Effector memory CD8-positive, alpha-beta T cell (primary cell): ENCODE data around the gene TSC2.
A peak's percentile ranks its signal among the peaks of the same experiment; 100 is the strongest.
"Not testable (repeated sequence)": the region's sequence is repeated elsewhere in the genome, so short reads cannot be mapped to it uniquely, and the experiment has no call there.

Source experiments
- ATAC-seq: fragments of 150-1000 bp; cut with Tn5 transposase; replicated peaks from 2 replicates; pipeline ENCODE4 v1.10.0; 2021; ENCODE audit warnings: mild to moderate bottlenecking, moderate library complexity
- DNase-seq, 3 experiments: peaks; one replicate each; pipeline ENCODE4 v3.0.0; 2021
- H3K27ac Mint-ChIP-seq, 2 donors: one replicate each; pipeline ENCODE4 v1.8.0; 2022; ENCODE audit warnings: mild to moderate bottlenecking in 2 of 2, mixed read lengths in 2 of 2, moderate library complexity in 2 of 2
- H3K27me3 Mint-ChIP-seq, 2 donors: one replicate each; pipeline ENCODE4 v1.8.0; 2022; ENCODE audit warnings: mixed read lengths in 2 of 2
- H3K36me3 Mint-ChIP-seq: one replicate; pipeline ENCODE4 v1.8.0; 2022; ENCODE audit warnings: mild to moderate bottlenecking, moderate library complexity, mixed read lengths; ENCODE audit not compliant: insufficient read depth
- H3K4me1 Mint-ChIP-seq, 2 donors: one replicate each; pipeline ENCODE4 v1.8.0; 2022; ENCODE audit warnings: low read depth in 2 of 2, mixed read lengths in 2 of 2
- H3K4me3 Mint-ChIP-seq, 2 donors: one replicate each; pipeline ENCODE4 v1.8.0; 2022; ENCODE audit warnings: mild to moderate bottlenecking in 2 of 2, mixed read lengths in 2 of 2, moderate library complexity in 2 of 2
- H3K9me3 Mint-ChIP-seq, 2 donors: one replicate each; pipeline ENCODE4 v1.8.0; 2022; ENCODE audit warnings: mixed read lengths in 2 of 2

Gene TSC2

DNA sequence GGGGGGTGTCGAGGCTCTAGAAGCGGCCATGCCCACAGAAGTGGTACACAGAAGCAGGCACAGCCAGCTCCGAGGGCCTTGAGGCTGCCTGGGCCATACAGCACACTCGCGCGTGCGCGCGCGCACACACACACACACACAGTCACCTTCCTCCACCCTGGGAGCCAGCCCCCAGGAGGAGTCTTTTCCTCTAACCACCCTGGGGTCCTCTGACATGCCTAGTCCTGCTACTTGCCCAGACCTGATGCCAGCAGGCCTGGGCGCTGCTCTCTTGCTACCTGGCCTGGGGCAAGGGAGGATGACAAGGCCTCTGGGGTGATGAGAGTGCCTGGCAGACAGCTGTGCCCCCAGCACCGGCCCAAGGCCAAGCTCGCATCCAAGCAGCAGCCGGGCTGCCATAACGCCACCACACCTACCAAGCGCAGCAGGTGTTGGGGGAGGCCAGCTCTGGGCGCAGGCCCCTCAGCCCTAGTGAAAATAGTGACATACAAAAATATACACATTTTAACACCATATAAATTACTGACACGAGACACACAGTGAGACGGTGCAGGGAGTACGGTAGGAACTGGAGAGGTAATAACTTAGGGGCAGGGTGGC lies 41.1 kb downstream of the TSC2 start:
- peaks cover 11% of the 10 kb centered on the region for H3K36me3 Mint-ChIP-seq
- no peaks in the 10 kb centered on the region for H3K27me3 Mint-ChIP-seq
- peak overlapping the region in 1 of 2 donors; percentile 38 for H3K27ac Mint-ChIP-seq
- DNase-seq, result no peak
- H3K4me1 Mint-ChIP-seq, result no peaks in the 10 kb centered on the region
- ATAC-seq, result no peak
- H3K9me3 Mint-ChIP-seq, result no peaks in the 10 kb centered on the region
- H3K4me3 Mint-ChIP-seq, result no peak overlapping the region

- Mint-ChIP-seq H3K9me3 (no peaks in the 10 kb centered on the region), H3K4me1 (no peaks in the 10 kb centered on the region), H3K27ac (no peak overlapping the region), H3K36me3 (peaks cover 6% of the 10 kb centered on the region), H3K4me3 (peak overlapping the region in 1 of 2 donors; percentile 12), H3K27me3 (no peaks in the 10 kb centered on the region)
- ATAC-seq (no peak), DNase-seq (no peak)
These were observed 42.1 kb downstream of the TSC2 start for GRCh38 chr16:2089706-2090480.

DNA sequence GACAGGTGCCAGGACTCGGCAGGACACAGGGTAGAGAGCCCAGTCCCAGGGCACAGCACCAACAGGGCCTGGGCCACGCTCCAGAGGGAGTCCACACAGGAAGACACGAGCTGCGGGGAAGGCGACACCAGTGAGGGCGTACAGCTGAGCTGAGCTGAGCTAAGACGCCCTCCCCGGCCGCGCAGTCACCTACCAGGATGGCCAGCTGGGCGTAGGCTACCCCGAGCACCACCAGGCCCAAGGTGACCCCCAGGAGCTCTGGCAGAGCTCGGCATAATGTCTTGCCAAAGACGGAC lies 42.6 kb downstream of the TSC2 start:
- no peak for DNase-seq
- Mint-ChIP-seq H3K36me3 (peaks cover 10% of the 10 kb centered on the region), H3K4me3 (no peak overlapping the region), H3K9me3 (no peaks in the 10 kb centered on the region), H3K27me3 (no peaks in the 10 kb centered on the region), H3K27ac (no peak overlapping the region), H3K4me1 (no peaks in the 10 kb centered on the region)
- ATAC-seq, result no peak

DNA sequence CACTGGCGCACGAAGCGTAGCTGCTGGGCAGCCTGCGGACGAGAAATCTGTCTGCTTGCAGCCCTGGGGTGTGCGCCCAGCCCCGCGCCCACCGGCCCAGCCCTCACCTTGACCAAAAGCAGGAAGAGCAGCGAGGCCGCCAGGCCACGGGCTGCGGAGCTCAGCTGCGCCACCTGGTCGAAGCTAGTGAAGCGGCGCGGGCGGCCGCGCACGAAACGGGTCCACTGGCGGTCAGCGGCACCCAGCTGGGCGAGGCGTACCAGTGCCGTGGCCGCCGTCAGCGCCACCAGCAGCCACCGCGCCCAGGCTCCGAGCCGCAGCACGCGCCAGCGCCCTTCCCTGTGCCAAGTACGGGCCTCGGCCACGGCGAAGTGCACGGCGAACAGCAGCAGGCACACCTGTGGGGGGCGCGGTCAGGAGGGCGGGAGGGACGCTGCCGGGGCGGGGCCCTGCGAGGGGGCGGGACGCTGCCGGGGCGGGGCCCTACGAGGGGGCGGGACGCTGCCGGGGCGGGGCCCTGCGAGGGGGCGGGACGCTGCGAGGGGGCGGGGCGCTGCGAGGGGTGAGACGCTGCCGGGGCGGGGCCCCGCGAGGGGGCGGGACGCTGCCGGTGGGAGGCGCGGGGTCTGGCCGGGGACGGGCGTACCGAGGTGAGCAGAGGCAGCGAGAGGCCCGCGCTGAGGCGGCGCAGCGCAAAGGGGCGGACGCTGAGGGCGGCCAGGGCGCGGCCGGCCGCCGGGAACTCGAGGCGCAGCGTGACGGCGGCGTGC lies 43.2 kb downstream of the TSC2 start:
- peaks cover 10% of the 10 kb centered on the region for H3K36me3 Mint-ChIP-seq
- DNase-seq (peak in 2 of 3 experiments; percentile 62 to 69), ATAC-seq (peak; percentile 87)
- H3K4me1 Mint-ChIP-seq, result no peaks in the 10 kb centered on the region
- no peaks in the 10 kb centered on the region for H3K9me3 Mint-ChIP-seq
- no peaks in the 10 kb centered on the region for H3K27me3 Mint-ChIP-seq
- no peak overlapping the region for H3K4me3 Mint-ChIP-seq
- H3K27ac Mint-ChIP-seq, result no peak overlapping the region

- Mint-ChIP-seq H3K4me1 (no peaks in the 10 kb centered on the region), H3K36me3 (peaks cover 10% of the 10 kb centered on the region)
These were observed 43.9 kb downstream of the TSC2 start for GRCh38 chr16:2091547-2092255.

DNA sequence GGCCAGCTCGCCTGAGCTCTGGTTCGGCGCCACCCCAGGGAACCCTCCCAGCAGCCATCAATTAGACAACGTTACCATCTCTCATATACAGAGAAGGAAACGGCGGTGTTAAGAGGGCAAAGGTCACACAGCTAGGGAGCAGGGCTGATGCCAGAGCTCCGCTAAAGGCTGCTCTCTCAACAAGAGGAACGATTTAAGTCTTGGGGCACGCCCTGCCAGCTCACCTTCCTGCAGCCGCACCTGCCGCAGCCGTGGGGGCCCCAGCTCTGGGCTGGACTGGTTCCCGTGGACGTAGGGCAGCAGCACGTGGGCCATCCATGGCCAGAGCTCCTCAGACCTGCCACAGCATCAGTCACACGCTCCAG lies 44.5 kb downstream of the TSC2 start:
- H3K27me3 Mint-ChIP-seq, result no peaks in the 10 kb centered on the region
- DNase-seq (no peak), ATAC-seq (no peak)
- H3K27ac Mint-ChIP-seq, result no peak overlapping the region
- peaks cover 5% of the 10 kb centered on the region for H3K36me3 Mint-ChIP-seq
- no peaks in the 10 kb centered on the region for H3K9me3 Mint-ChIP-seq
- H3K4me3 Mint-ChIP-seq, result no peak overlapping the region
- no peaks in the 10 kb centered on the region for H3K4me1 Mint-ChIP-seq

More at GRCh38 chr16:2091547-2092255, 43.9 kb downstream of the TSC2 start:
- Mint-ChIP-seq H3K4me3 (no peak overlapping the region), H3K9me3 (no peaks in the 10 kb centered on the region), H3K27me3 (no peaks in the 10 kb centered on the region), H3K27ac (no peak overlapping the region)
- no peak for DNase-seq
- ATAC-seq, result no peak

DNA sequence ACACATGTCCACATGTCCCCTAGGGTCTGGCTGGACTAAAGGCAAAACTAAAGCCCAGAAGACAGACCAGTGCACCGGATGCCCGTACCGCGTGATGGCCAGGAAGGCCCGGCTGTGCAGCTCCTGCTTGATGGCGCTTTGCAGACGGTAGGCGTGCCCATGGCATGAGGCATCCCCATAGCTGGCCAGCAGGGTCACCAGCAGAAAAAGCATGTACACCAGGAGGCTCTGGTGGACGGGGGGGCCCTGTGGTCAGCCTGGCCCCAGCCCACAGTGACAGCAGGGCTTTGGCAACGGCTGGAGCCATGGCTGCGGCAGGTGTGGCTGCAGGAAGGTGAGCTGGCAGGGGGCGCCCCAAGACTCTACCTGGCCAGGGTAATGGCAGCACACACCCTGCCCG lies 45.1 kb downstream of the TSC2 start:
- H3K4me3 Mint-ChIP-seq, result no peak overlapping the region
- H3K27ac Mint-ChIP-seq, result no peak overlapping the region
- H3K27me3 Mint-ChIP-seq, result no peaks in the 10 kb centered on the region
- no peaks in the 10 kb centered on the region for H3K9me3 Mint-ChIP-seq
- H3K4me1 Mint-ChIP-seq, result no peaks in the 10 kb centered on the region
- ATAC-seq (no peak), DNase-seq (no peak)
- peaks cover 5% of the 10 kb centered on the region for H3K36me3 Mint-ChIP-seq

DNA sequence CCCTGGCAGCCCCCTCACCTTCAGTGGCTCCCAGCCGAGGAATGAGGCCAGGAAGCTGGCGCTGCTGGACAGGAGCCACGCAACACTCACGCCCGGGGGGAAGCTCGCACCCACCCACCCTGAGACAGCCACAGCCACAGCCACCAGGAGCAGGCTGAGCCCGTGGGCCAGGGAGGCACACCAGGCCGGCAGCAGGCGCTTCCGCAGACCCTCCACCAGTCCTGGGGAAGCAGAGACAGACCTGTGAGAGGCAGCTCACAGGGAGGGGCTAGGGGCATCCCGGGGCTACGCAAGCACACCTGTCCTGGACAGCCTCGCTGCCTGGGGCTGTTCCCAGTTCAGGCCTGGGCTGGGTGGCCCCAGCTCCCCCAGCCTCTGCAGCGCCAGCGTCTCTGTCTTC lies 46.0 kb downstream of the TSC2 start:
- H3K4me1 Mint-ChIP-seq, result no peaks in the 10 kb centered on the region
- H3K27ac Mint-ChIP-seq, result no peak overlapping the region
- DNase-seq, result no peak
- no peak for ATAC-seq
- H3K4me3 Mint-ChIP-seq, result no peak overlapping the region
- no peaks in the 10 kb centered on the region for H3K27me3 Mint-ChIP-seq
- H3K36me3 Mint-ChIP-seq, result peaks cover 5% of the 10 kb centered on the region
- H3K9me3 Mint-ChIP-seq, result no peaks in the 10 kb centered on the region

GRCh38 chr16:2095315-2095853 lies 47.6 kb downstream of the TSC2 start:
- Mint-ChIP-seq H3K27me3 (no peaks in the 10 kb centered on the region), H3K9me3 (no peaks in the 10 kb centered on the region), H3K36me3 (peaks cover 5% of the 10 kb centered on the region), H3K27ac (no peak overlapping the region), H3K4me3 (no peak overlapping the region), H3K4me1 (no peaks in the 10 kb centered on the region)
- DNase-seq, result no peak
- ATAC-seq, result no peak

- no peaks in the 10 kb centered on the region for H3K27me3 Mint-ChIP-seq
- H3K36me3 Mint-ChIP-seq, result peaks cover 8% of the 10 kb centered on the region
- no peak overlapping the region for H3K27ac Mint-ChIP-seq
- H3K4me1 Mint-ChIP-seq, result no peaks in the 10 kb centered on the region
- no peaks in the 10 kb centered on the region for H3K9me3 Mint-ChIP-seq
- H3K4me3 Mint-ChIP-seq, result no peak overlapping the region
- no peak for DNase-seq
- no peak for ATAC-seq
These were observed 48.3 kb downstream of the TSC2 start for GRCh38 chr16:2095918-2096582.

DNA sequence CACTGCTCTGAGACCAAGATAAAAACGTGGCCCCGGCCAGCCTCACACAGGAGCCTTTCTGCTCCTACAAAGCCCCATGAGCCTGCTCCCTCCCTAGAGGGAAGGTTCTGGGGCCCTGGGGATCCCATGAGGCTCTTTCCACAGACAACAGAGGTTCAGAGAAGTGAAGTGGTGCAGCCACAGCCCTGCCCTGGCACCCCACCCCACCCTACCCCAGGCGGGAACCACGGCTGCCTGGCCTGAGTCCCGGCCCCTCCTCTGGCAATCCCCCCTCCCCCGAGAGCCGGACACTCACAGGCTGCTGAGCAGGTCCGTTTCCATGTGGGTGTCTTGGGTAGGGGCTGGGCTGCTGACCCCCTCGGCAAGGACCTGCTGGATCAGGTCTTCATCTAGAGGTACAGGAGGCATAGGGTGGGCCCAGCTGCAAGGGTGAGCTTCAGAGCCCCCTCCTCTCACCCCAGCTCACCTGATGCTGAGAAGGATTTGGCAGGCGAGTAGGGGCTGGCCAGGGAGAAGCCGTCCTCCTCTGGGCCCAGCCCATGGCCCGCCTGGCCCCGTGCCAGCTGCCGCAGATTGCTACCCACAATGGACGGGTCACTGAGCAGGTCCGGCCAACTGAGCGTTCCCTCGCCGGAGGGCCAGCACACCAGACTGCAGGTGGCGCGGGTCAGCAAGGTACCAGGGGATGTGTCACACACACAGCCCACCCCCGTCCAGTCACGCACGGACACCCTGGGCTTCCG lies 49.2 kb downstream of the TSC2 start:
- H3K9me3 Mint-ChIP-seq, result no peaks in the 10 kb centered on the region
- no peak for DNase-seq
- H3K27me3 Mint-ChIP-seq, result no peaks in the 10 kb centered on the region
- H3K27ac Mint-ChIP-seq, result no peak overlapping the region
- peaks cover 12% of the 10 kb centered on the region for H3K36me3 Mint-ChIP-seq
- no peak overlapping the region for H3K4me3 Mint-ChIP-seq
- no peak for ATAC-seq
- no peaks in the 10 kb centered on the region for H3K4me1 Mint-ChIP-seq

GRCh38 chr16:2097689-2098088 lies 49.9 kb downstream of the TSC2 start:
- not testable (repeated sequence) for H3K27ac Mint-ChIP-seq

More at GRCh38 chr16:2097689-2098088, 49.9 kb downstream of the TSC2 start:
- not testable (repeated sequence) for H3K4me3 Mint-ChIP-seq, H3K9me3 Mint-ChIP-seq, ATAC-seq, H3K4me1 Mint-ChIP-seq, DNase-seq, H3K27me3 Mint-ChIP-seq
- H3K36me3 Mint-ChIP-seq, result peaks cover 12% of the 10 kb centered on the region
